Ishikawa (cell line): ENCODE measurements around the gene RBM44.

Experiments used
- CEBPB ChIP-seq: IDR thresholded peaks from 2 replicates; pipeline ENCODE4 v1.6.1; 2012
- CREB1 ChIP-seq: IDR thresholded peaks from 2 replicates; pipeline ENCODE4 v1.6.1; 2012; ENCODE audit warnings: low read depth
- EGR1 ChIP-seq: IDR thresholded peaks from 2 replicates; pipeline ENCODE4 v1.6.1; 2012
- EP300 ChIP-seq: IDR thresholded peaks from 2 replicates; pipeline ENCODE4 v1.6.1; 2012; ENCODE audit warnings: borderline replicate concordance
- FOXM1 ChIP-seq: IDR thresholded peaks from 2 replicates; pipeline ENCODE4 v1.6.1; 2012; ENCODE audit warnings: low read depth, borderline replicate concordance
- MAX ChIP-seq: IDR thresholded peaks from 2 replicates; pipeline ENCODE4 v1.6.1; 2012
- NFIC ChIP-seq: IDR thresholded peaks from 2 replicates; pipeline ENCODE4 v1.6.1; 2012
- RAD21 ChIP-seq: IDR thresholded peaks from 2 replicates; pipeline ENCODE4 v1.6.1; 2012; ENCODE audit warnings: low read depth
- TAF1 ChIP-seq: IDR thresholded peaks from 2 replicates; pipeline ENCODE4 v1.6.1; 2012; ENCODE audit warnings: low read depth, mild to moderate bottlenecking
- TCF12 ChIP-seq: IDR thresholded peaks from 2 replicates; pipeline ENCODE4 v1.6.1; 2012; ENCODE audit warnings: low read depth
- TEAD4 ChIP-seq: IDR thresholded peaks from 2 replicates; pipeline ENCODE4 v1.6.1; 2012
- USF1 ChIP-seq: IDR thresholded peaks from 2 replicates; pipeline ENCODE4 v1.6.1; 2012
- YY1 ChIP-seq: IDR thresholded peaks from 2 replicates; pipeline ENCODE4 v1.6.1; 2012; ENCODE audit warnings: low read depth
- ZBTB7A ChIP-seq: IDR thresholded peaks from 2 replicates; pipeline ENCODE4 v1.6.1; 2012; ENCODE audit warnings: low read depth
- TF ChIP-seq, protein P1 (sequence below): IDR thresholded peaks from 2 replicates; pipeline ENCODE4 v1.6.1; 2012; ENCODE audit warnings: low read depth, mild to moderate bottlenecking

The RBM44 gene

GRCh38 chr2:237820421-237820820 lies 21.8 kb downstream of the RBM44 start:
- TF ChIP-seq CREB1 (no peak), EP300 (no peak), TEAD4 (no peak)

- TF ChIP-seq CEBPB = no peak
These were observed 25.0 kb downstream of the RBM44 start for GRCh38 chr2:237823544-237823943.

- TF ChIP-seq RAD21 (no peak), TCF12 (no peak), EP300 (no peak), FOXM1 (no peak), CREB1 (no peak), USF1 (no peak), TAF1 (no peak), ZBTB7A (no peak), NFIC (no peak), CEBPB (no peak), TEAD4 (no peak), MAX (no peak), YY1 (no peak), EGR1 (no peak)
- TF ChIP-seq, protein P1, sequence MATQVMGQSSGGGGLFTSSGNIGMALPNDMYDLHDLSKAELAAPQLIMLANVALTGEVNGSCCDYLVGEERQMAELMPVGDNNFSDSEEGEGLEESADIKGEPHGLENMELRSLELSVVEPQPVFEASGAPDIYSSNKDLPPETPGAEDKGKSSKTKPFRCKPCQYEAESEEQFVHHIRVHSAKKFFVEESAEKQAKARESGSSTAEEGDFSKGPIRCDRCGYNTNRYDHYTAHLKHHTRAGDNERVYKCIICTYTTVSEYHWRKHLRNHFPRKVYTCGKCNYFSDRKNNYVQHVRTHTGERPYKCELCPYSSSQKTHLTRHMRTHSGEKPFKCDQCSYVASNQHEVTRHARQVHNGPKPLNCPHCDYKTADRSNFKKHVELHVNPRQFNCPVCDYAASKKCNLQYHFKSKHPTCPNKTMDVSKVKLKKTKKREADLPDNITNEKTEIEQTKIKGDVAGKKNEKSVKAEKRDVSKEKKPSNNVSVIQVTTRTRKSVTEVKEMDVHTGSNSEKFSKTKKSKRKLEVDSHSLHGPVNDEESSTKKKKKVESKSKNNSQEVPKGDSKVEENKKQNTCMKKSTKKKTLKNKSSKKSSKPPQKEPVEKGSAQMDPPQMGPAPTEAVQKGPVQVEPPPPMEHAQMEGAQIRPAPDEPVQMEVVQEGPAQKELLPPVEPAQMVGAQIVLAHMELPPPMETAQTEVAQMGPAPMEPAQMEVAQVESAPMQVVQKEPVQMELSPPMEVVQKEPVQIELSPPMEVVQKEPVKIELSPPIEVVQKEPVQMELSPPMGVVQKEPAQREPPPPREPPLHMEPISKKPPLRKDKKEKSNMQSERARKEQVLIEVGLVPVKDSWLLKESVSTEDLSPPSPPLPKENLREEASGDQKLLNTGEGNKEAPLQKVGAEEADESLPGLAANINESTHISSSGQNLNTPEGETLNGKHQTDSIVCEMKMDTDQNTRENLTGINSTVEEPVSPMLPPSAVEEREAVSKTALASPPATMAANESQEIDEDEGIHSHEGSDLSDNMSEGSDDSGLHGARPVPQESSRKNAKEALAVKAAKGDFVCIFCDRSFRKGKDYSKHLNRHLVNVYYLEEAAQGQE = no peak
These were observed 25.5 kb downstream of the RBM44 start for GRCh38 chr2:237824085-237824484.

DNA sequence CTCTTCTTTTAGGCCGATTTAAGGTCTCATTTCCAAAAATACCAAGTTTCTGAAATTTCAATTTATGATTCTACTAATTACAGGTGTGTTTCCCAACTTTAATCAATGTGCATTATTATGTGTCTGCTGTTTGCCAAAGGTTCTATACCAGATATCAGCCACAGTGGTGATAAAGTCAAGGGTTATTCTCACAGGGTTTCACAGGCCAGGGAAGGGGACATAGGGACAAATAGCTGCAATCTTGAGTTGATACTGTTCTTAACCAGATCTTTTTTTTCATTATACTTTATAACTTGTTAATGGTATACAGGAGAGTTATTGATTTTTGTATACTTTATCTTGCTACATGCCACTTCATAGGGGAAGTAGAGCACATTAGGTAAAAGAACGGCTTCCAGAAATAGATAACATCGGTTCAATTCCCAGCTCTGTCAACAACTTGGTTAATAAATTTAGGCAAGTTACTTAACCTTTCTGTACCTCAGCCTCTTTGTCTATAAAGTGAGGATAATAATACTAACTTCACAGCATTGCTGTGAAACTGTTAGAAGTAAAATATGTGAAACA lies 28.9 kb downstream of the RBM44 start:
- no peak for TF ChIP-seq ZBTB7A
- TF ChIP-seq, protein P1 = no peak
- no peak for TF ChIP-seq TCF12
- no peak for TF ChIP-seq EP300
- no peak for TF ChIP-seq MAX
- no peak for TF ChIP-seq TEAD4
- TF ChIP-seq RAD21 = no peak
- no peak for TF ChIP-seq NFIC
- TF ChIP-seq CREB1 = no peak
- no peak for TF ChIP-seq EGR1
- no peak for TF ChIP-seq YY1

DNA sequence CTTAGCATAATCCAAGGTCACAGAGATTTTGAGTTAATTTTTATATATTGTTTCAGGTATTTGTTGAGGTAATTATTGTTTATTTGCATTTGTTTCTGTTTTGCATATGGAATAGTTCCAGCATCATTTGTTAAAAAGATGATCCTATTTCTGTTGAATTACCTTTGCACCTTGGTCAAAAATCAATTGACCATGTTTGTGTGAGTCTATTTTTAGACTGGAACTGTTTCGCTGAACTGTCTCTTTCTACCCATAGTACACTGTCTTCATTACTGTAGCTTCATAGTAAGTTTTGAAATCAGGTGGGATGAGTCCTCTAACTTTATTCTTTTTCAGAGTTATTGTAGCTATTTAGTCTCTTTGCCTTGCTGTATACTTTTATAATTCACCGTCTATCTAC lies 31.9 kb downstream of the RBM44 start:
- TF ChIP-seq, protein P1 = no peak
- TF ChIP-seq FOXM1 = no peak
- TF ChIP-seq TEAD4 = no peak
- no peak for TF ChIP-seq EP300
- TF ChIP-seq YY1 = no peak
- TF ChIP-seq ZBTB7A = no peak
- TF ChIP-seq TAF1 = no peak
- no peak for TF ChIP-seq CREB1
- no peak for TF ChIP-seq TCF12
- TF ChIP-seq RAD21 = no peak
- TF ChIP-seq NFIC = no peak

- TF ChIP-seq NFIC = no peak
- no peak for TF ChIP-seq FOXM1
- TF ChIP-seq, protein P1 = no peak
- TF ChIP-seq EP300 = no peak
- no peak for TF ChIP-seq YY1
- TF ChIP-seq EGR1 = no peak
These were observed 35.0 kb downstream of the RBM44 start for GRCh38 chr2:237833546-237833945.
